CD8-positive, alpha-beta memory T cell (primary cell): ENCODE measurements around the gene DMWD. TPM values are rescaled to one million over a fixed set of nuclear protein-coding genes. Genes with fewer than 3 reads are reported as not detected.

Source experiments
- CTCF ChIA-PET: fragments of 350-600 bp; sonication (Branson Sonifier 250); formaldehyde crosslinking; loops from one replicate; lab custom pipeline; 2021; ENCODE audit warnings: antibody characterized with exemption; lab: Charles Lee
- POLR2A ChIA-PET: fragments of 350-600 bp; sonication (Branson Sonifier 250); formaldehyde crosslinking; loops from one replicate; lab custom pipeline; 2021; ENCODE audit warnings: antibody characterized with exemption; lab: Charles Lee
- DNase-seq, 5 donors: peaks; one replicate each; pipeline versions ENCODE4 v3.0.0 to v3.0.0-alpha.2; 2020 to 2022; ENCODE audit warnings: mixed read lengths in 1 of 5
- H3K27ac ChIP-seq: one replicate; pipeline ENCODE4 v1.7.0; 2013; ENCODE audit warnings: low read depth, mild to moderate bottlenecking, low read length, moderate library complexity
- H3K27me3 ChIP-seq: 2 replicates; pipeline ENCODE4 v1.7.0; 2013; ENCODE audit warnings: low read length, mild to moderate bottlenecking; ENCODE audit not compliant: insufficient read depth, poor library complexity, severe bottlenecking
- H3K36me3 ChIP-seq: 2 replicates; pipeline ENCODE4 v1.7.0; 2013; ENCODE audit warnings: mild to moderate bottlenecking, low read length, moderate library complexity; ENCODE audit not compliant: insufficient read depth
- H3K4me1 ChIP-seq: 2 replicates; pipeline ENCODE4 v1.7.0; 2013; ENCODE audit warnings: mild to moderate bottlenecking, low read length, moderate library complexity; ENCODE audit not compliant: insufficient read depth
- H3K4me3 ChIP-seq: 2 replicates; pipeline ENCODE4 v1.7.0; 2013; ENCODE audit warnings: mild to moderate bottlenecking, low read length
- H3K9me3 ChIP-seq: 2 replicates; pipeline ENCODE4 v1.7.0; 2013; ENCODE audit warnings: mild to moderate bottlenecking, low read length
- H3K27ac Mint-ChIP-seq, 8 donors: one replicate each; pipeline ENCODE4 v1.8.0; 2020 to 2021; ENCODE audit warnings: mixed read lengths in 8 of 8, mild to moderate bottlenecking in 6 of 8, inconsistent platforms in 3 of 8, moderate library complexity in 3 of 8
- H3K27me3 Mint-ChIP-seq, 2 donors: one replicate each; pipeline ENCODE4 v1.8.0; 2020 to 2021; ENCODE audit warnings: mixed read lengths in 2 of 2, mild to moderate bottlenecking in 1 of 2, moderate library complexity in 1 of 2
- H3K36me3 Mint-ChIP-seq, 3 donors: one replicate each; pipeline ENCODE4 v1.8.0; 2020 to 2021; ENCODE audit warnings: mixed read lengths in 3 of 3, inconsistent platforms in 1 of 3, mild to moderate bottlenecking in 1 of 3
- H3K4me1 Mint-ChIP-seq, 3 donors: one replicate each; pipeline ENCODE4 v1.8.0; 2020 to 2021; ENCODE audit warnings: mixed read lengths in 3 of 3, inconsistent platforms in 1 of 3, mild to moderate bottlenecking in 1 of 3
- H3K4me3 Mint-ChIP-seq, 7 donors: one replicate each; pipeline ENCODE4 v1.8.0; 2020 to 2021; ENCODE audit warnings: mixed read lengths in 7 of 7, mild to moderate bottlenecking in 6 of 7, moderate library complexity in 4 of 7, inconsistent platforms in 2 of 7
- H3K9me3 Mint-ChIP-seq, 5 donors: one replicate each; pipeline ENCODE4 v1.8.0; 2020 to 2022; ENCODE audit warnings: mixed read lengths in 5 of 5, mild to moderate bottlenecking in 3 of 5, moderate library complexity in 2 of 5, inconsistent platforms in 1 of 5
- polyA plus RNA-seq: library from polyadenylated mRNA; unstranded; fragments of 300-500 nt; fragmentation: Illumina TruSeq; gene quantifications from one replicate; pipeline ENCODE4 v1.2.3, GENCODE V29; 2021
- total RNA-seq, 2 experiments: library from RNA; stranded (reverse); gene quantifications; one replicate each; pipeline ENCODE4 v1.2.3, GENCODE V29; 2021

DMWD gene
- total and polyA plus RNA-seq, 3 experiments from 2014 or later: 25.6 to 62.9 (median 57.6) TPM

DNA sequence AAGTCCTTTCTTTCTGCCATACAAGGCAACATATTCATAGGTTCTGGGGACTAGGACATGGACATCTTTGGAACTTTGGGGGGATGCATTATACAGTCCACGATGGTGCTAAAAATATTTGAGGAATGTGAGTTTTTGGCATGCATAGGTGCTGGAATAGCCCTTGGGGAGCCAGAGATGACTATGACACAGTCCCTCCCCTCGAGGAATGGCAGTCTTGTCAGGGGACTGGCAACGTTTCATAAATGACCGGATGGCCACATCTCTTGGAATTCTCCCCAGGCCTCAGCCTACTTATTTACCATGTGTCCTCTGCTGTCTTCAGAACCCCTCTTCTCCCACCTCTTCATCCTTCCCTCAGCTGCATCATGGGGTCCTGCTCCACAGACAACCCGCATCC lies 45.8 kb downstream of the DMWD start:
- ChIA-PET CTCF (no interaction called here), POLR2A (no interaction called here)
- H3K36me3 ChIP-seq: no peaks in the 10 kb centered on the region
- H3K27me3 ChIP-seq: no peaks in the 10 kb centered on the region
- no peak for DNase-seq
- Mint-ChIP-seq H3K36me3 (no peaks in the 10 kb centered on the region), H3K4me1 (no peaks in the 10 kb centered on the region), H3K9me3 (no peaks in the 10 kb centered on the region), H3K27ac (no peak overlapping the region), H3K4me3 (no peak overlapping the region), H3K27me3 (peaks cover 15 to 21% of the 10 kb centered on the region in 2 donors)
- H3K27ac ChIP-seq: no peak overlapping the region
- H3K4me1 ChIP-seq: no peaks in the 10 kb centered on the region
- no peak overlapping the region for H3K4me3 ChIP-seq
- no peaks in the 10 kb centered on the region for H3K9me3 ChIP-seq

DNA sequence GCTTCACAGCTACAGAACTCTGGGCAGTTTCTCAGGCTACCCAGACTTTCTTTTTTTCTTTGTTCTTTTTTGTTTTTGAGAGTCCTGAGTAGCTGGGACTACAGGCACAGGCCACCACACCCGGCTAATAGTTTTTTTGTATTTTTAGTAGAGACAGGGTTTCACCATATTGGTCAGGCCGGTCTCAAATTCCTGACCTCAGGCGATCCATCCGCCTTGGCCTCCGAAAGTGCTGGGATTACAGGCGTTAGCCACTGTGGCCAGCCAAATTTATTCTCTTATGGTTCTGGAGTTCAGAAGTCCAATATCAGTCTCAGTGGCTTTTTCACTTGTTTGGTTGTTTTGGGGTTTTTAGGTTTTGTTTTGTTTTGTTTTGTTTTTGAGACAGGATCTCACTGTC lies 47.0 kb downstream of the DMWD start:
- no peaks in the 10 kb centered on the region for H3K27me3 ChIP-seq
- H3K27me3 Mint-ChIP-seq: peaks cover 15 to 21% of the 10 kb centered on the region in 2 donors
- H3K27ac Mint-ChIP-seq: no peak overlapping the region
- H3K4me3 ChIP-seq: no peak overlapping the region
- ChIA-PET POLR2A (no interaction called here), CTCF (no interaction called here)
- DNase-seq: no peak
- no peak overlapping the region for H3K27ac ChIP-seq
- H3K4me1 ChIP-seq: no peaks in the 10 kb centered on the region
- no peaks in the 10 kb centered on the region for H3K36me3 Mint-ChIP-seq
- no peaks in the 10 kb centered on the region for H3K36me3 ChIP-seq
- no peaks in the 10 kb centered on the region for H3K9me3 Mint-ChIP-seq
- no peaks in the 10 kb centered on the region for H3K4me1 Mint-ChIP-seq
- no peaks in the 10 kb centered on the region for H3K9me3 ChIP-seq
- H3K4me3 Mint-ChIP-seq: no peak overlapping the region

DNA sequence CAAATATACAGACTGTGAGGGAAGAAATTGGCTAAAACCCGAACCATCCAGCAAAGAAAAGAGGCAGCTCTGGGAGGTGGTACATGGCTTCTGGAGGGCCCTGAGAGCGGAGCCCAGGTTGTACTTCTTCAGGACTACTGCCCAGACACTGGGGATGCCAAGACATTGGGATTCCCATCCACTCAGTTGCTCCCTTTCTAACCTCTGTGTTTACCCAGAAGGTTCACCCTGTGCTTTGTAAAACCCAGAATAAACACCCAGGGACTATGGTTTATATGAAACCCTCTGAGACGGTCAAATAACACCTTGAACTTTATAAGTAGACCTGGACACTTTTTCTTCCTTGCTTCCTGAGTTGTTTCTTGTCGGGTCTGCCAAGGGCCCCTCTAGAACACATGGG lies 49.7 kb downstream of the DMWD start:
- no peaks in the 10 kb centered on the region for H3K4me1 Mint-ChIP-seq
- no peaks in the 10 kb centered on the region for H3K36me3 Mint-ChIP-seq
- POLR2A ChIA-PET: no interaction called here
- peaks cover 20 to 29% of the 10 kb centered on the region in 2 donors for H3K27me3 Mint-ChIP-seq
- Histone ChIP-seq H3K4me1 (no peaks in the 10 kb centered on the region), H3K27ac (no peak overlapping the region), H3K36me3 (no peaks in the 10 kb centered on the region), H3K9me3 (no peaks in the 10 kb centered on the region), H3K27me3 (no peaks in the 10 kb centered on the region), H3K4me3 (no peak overlapping the region)
- H3K4me3 Mint-ChIP-seq: no peak overlapping the region
- no peak for DNase-seq
- no peaks in the 10 kb centered on the region for H3K9me3 Mint-ChIP-seq
- CTCF ChIA-PET: no interaction called here
- no peak overlapping the region for H3K27ac Mint-ChIP-seq

DNA sequence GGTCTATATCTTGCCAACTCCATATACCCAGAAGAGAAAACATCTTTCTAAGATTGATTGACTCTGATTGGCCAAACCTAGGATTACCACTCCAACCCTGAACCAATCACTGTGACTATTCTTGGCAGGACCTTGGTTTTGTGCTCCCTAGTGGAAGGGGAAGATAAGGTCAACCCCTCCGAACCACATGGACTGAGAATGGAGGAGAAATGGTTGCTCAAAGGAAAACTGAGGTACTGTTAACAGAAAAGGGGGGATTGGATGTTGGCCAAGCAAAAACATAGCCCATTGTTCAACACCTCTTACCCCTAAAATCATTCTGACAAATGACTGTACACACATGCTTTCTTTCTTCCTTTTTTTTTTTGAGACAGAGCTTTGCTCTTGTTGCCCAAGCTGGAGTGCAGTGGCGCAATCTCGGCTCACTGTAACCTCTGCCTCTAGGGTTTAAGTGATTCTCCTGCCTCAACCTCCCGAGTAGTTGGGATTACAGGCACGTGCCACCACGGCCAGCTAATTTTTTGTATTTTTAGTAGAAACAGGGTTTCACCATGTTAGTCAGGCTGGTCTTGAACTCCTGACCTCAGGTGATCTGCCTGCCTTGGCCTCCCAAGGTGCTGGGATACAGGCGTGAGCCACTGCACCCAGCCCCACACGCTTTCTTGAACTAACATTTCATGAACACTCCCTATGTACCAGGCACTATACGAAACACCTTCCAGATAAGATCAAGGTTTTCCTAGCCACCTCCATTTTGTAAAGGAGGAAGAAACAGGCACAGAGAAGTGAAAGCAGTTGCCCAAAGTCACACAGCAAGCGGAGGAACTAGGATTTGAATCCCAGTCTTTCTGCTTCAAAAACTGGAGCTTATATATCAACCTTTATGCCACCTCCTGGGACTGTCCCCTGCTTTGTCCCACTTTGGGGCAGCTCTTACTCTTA lies 52.9 kb downstream of the DMWD start:
- Histone ChIP-seq H3K9me3 (no peaks in the 10 kb centered on the region), H3K4me3 (no peak overlapping the region), H3K4me1 (no peaks in the 10 kb centered on the region), H3K27me3 (no peaks in the 10 kb centered on the region), H3K36me3 (no peaks in the 10 kb centered on the region), H3K27ac (peak overlapping the region; percentile 45)
- ChIA-PET POLR2A (no interaction called here), CTCF (no interaction called here)
- no peaks in the 10 kb centered on the region for H3K4me1 Mint-ChIP-seq
- no peak overlapping the region for H3K4me3 Mint-ChIP-seq
- H3K27ac Mint-ChIP-seq: no peak overlapping the region
- H3K27me3 Mint-ChIP-seq: peaks cover 6 to 19% of the 10 kb centered on the region in 2 donors
- no peaks in the 10 kb centered on the region for H3K36me3 Mint-ChIP-seq
- DNase-seq: no peak
- no peaks in the 10 kb centered on the region for H3K9me3 Mint-ChIP-seq

DNA sequence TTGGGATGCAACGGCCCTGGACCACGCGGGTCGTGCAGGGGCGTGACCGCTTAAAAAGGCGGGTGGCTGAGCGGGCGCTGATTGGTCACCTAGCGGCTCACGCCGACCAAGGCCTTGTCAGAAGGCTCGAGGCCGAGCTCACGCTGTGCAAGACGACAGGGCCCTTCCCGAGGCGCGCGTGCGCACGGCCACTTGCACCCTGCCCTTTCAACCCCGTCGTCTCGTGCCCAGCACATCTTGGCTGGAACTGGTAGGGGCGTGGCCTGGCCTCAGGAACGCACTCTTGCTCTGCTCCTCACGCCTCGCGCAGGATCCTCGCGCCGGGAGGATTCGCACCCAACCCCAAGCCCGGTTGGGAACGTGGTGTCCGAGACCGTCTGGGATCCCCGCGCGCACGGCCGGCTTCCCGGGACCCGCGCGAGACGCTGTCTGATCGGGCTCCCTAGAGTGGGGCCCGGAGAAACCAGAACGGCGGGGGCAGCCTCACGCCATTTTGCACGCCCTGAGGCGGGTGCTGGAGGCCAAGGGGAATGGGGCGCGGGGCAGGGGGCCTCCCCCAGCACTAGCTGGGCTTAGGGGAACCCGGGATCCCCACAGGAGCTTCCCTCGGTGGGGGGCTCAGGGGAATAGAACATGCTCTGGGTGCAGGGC lies 59.4 kb downstream of the DMWD start, which contains the start of gene MEIOSIN:
Gene MEIOSIN, plus strand, starts transcription at position 280 of the 651 bp plus-strand sequence. CDS start 1,938 bp downstream, outside the sequence.
- Histone ChIP-seq H3K27me3 (no peaks in the 10 kb centered on the region), H3K27ac (no peak within 1 kb of the TSS), H3K36me3 (no peaks in the 10 kb centered on the region), H3K9me3 (no peaks in the 10 kb centered on the region), H3K4me3 (no peak within 1 kb of the TSS), H3K4me1 (peaks cover 22% of the 10 kb centered on the region)
- no peak for DNase-seq
- peaks cover 2 to 4% of the 10 kb centered on the region in 2 donors for H3K27me3 Mint-ChIP-seq
- POLR2A ChIA-PET: no interaction called here
- CTCF ChIA-PET: interaction anchor here (1.4 kb wide), 1 partner anchor 8 kb away, joined by 3 read pairs; no protein-coding TSS in a partner anchor
- no peaks in the 10 kb centered on the region for H3K9me3 Mint-ChIP-seq
- H3K4me3 Mint-ChIP-seq: peak within 1 kb of the TSS in 5 of 7 donors; percentile 12 to 72 (median 38)
- peaks cover 0 to 5% (median under 1%) of the 10 kb centered on the region in 3 donors for H3K36me3 Mint-ChIP-seq
- peaks cover 15 to 20% (median 19%) of the 10 kb centered on the region in 3 donors for H3K4me1 Mint-ChIP-seq
- peak within 1 kb of the TSS in 3 of 8 donors; percentile 21 to 38 (median 28) for H3K27ac Mint-ChIP-seq

Other genes with a start within 250 kb of the DMWD start
- 10 to 100 TPM; 14.2 to 17.5 TPM for gene OPA3, start 208.0 kb downstream of the DMWD start, total RNA-seq
- gene OPA3, start 208.0 kb downstream of the DMWD start, polyA plus RNA-seq: 18.1 TPM
- gene GPR4, start 190.6 kb downstream of the DMWD start, total RNA-seq: not detected
- not detected for gene GPR4, start 190.6 kb downstream of the DMWD start, polyA plus RNA-seq
- gene EML2, start 153.4 kb downstream of the DMWD start, total RNA-seq: 100 to 1,000 TPM; 122 to 128 TPM
- 18.8 TPM for gene EML2, start 153.4 kb downstream of the DMWD start, polyA plus RNA-seq
- gene GIPR, start 124.6 kb downstream of the DMWD start, total RNA-seq: 1 to 10 TPM; 1.7 to 1.9 TPM
- 0.21 TPM for gene GIPR, start 124.6 kb downstream of the DMWD start, polyA plus RNA-seq
- 100 to 1,000 TPM; 738 to 747 TPM for gene SNRPD2, start 100.9 kb downstream of the DMWD start, total RNA-seq
- 1,016 TPM for gene SNRPD2, start 100.9 kb downstream of the DMWD start, polyA plus RNA-seq
- 10 to 100 TPM; 11.3 to 11.5 TPM for gene QPCTL, start 100.2 kb downstream of the DMWD start, total RNA-seq
- 2.0 TPM for gene QPCTL, start 100.2 kb downstream of the DMWD start, polyA plus RNA-seq
- gene FBXO46, start 61.9 kb downstream of the DMWD start, total RNA-seq: 10 to 100 TPM; 25.2 to 30.4 TPM
- gene FBXO46, start 61.9 kb downstream of the DMWD start, polyA plus RNA-seq: 21.1 TPM
- not detected for gene MEIOSIN, start 59.4 kb downstream of the DMWD start, total RNA-seq
- gene MEIOSIN, start 59.4 kb downstream of the DMWD start, polyA plus RNA-seq: not detected
- gene SIX5, start 23.6 kb downstream of the DMWD start, total RNA-seq: 1 to 10 TPM; 2.5 to 2.6 TPM
- gene SIX5, start 23.6 kb downstream of the DMWD start, polyA plus RNA-seq: 0.23 TPM
- gene DMPK, start 10.4 kb downstream of the DMWD start, total RNA-seq: 10 to 100 TPM; 27.1 to 28.2 TPM
- gene DMPK, start 10.4 kb downstream of the DMWD start, polyA plus RNA-seq: 1.6 TPM
- gene RSPH6A, start 22.5 kb upstream of the DMWD start, total RNA-seq: under 1 TPM; 0.16 to 0.22 TPM
- not detected for gene RSPH6A, start 22.5 kb upstream of the DMWD start, polyA plus RNA-seq
- 100 to 1,000 TPM; 116 to 119 TPM for gene SYMPK, start 70.3 kb upstream of the DMWD start, total RNA-seq
- 17.5 TPM for gene SYMPK, start 70.3 kb upstream of the DMWD start, polyA plus RNA-seq
- under 1 TPM; 0.59 to 0.62 TPM for gene FOXA3, start 71.5 kb upstream of the DMWD start, total RNA-seq
- gene FOXA3, start 71.5 kb upstream of the DMWD start, polyA plus RNA-seq: not detected
- gene IRF2BP1, start 93.3 kb upstream of the DMWD start, total RNA-seq: 10 to 100 TPM; 17.9 to 18.6 TPM
- gene IRF2BP1, start 93.3 kb upstream of the DMWD start, polyA plus RNA-seq: 8.5 TPM
- 1 to 10 TPM; 4.9 to 5.8 TPM for gene MYPOP, start 109.8 kb upstream of the DMWD start, total RNA-seq
- 0.46 TPM for gene MYPOP, start 109.8 kb upstream of the DMWD start, polyA plus RNA-seq
- gene NANOS2, start 121.9 kb upstream of the DMWD start, total RNA-seq: not detected
- not detected for gene NANOS2, start 121.9 kb upstream of the DMWD start, polyA plus RNA-seq
- not detected for gene NOVA2, start 181.0 kb upstream of the DMWD start, total RNA-seq
- gene NOVA2, start 181.0 kb upstream of the DMWD start, polyA plus RNA-seq: not detected
- 10 to 100 TPM; 20.0 to 23.3 TPM for gene CCDC61, start 202.6 kb upstream of the DMWD start, total RNA-seq
- 13.8 TPM for gene CCDC61, start 202.6 kb upstream of the DMWD start, polyA plus RNA-seq
- gene PGLYRP1, start 230.2 kb upstream of the DMWD start, total RNA-seq: not detected
- not detected for gene PGLYRP1, start 230.2 kb upstream of the DMWD start, polyA plus RNA-seq
- not detected for gene IGFL4, start 248.2 kb upstream of the DMWD start, total RNA-seq
- gene IGFL4, start 248.2 kb upstream of the DMWD start, polyA plus RNA-seq: not detected